GM18907 (cell line): ENCODE results near the gene CEMIP2.
"Not testable (repeated sequence)": the region's sequence is repeated elsewhere in the genome, so short reads cannot be mapped to it uniquely, and the experiment has no call there.

Experiments
- ATAC-seq: cut with Tn5 transposase; IDR thresholded peaks from one replicate; pipeline ENCODE4 v1.9.1; 2021; ENCODE audit warnings: mild to moderate bottlenecking, moderate library complexity; ENCODE audit not compliant: unreplicated experiment

The CEMIP2 gene

GRCh38 chr9:71681708-71682272 lies 86.5 kb downstream of the CEMIP2 start:
- no peak for ATAC-seq

- peak; percentile 50 for ATAC-seq
Measured at GRCh38 chr9:71681104-71681707, 87.1 kb downstream of the CEMIP2 start.

- peak; percentile 54 for ATAC-seq
Measured at GRCh38 chr9:71680189-71680980, 87.9 kb downstream of the CEMIP2 start.

- no peak for ATAC-seq
Measured at GRCh38 chr9:71678999-71679398, 89.3 kb downstream of the CEMIP2 start.

GRCh38 chr9:71677209-71677608 lies 91.1 kb downstream of the CEMIP2 start:
- ATAC-seq = no peak

- no peak for ATAC-seq
Measured at GRCh38 chr9:71676460-71676859, 91.9 kb downstream of the CEMIP2 start.

GRCh38 chr9:71675857-71676165 lies 92.5 kb downstream of the CEMIP2 start:
- no peak for ATAC-seq

- no peak for ATAC-seq
Measured at GRCh38 chr9:71675105-71675856, 93.0 kb downstream of the CEMIP2 start.

GRCh38 chr9:71672573-71672972 lies 95.7 kb downstream of the CEMIP2 start:
- no peak for ATAC-seq

- no peak for ATAC-seq
Measured at GRCh38 chr9:71671289-71671688, 97.0 kb downstream of the CEMIP2 start.

GRCh38 chr9:71670121-71670520 lies 98.2 kb downstream of the CEMIP2 start:
- no peak for ATAC-seq

GRCh38 chr9:71669284-71669995 lies 98.9 kb downstream of the CEMIP2 start:
- no peak for ATAC-seq

GRCh38 chr9:71668717-71669116 lies 99.6 kb downstream of the CEMIP2 start:
- ATAC-seq = no peak

- ATAC-seq = no peak
Measured at GRCh38 chr9:71665247-71665646, 103.1 kb downstream of the CEMIP2 start.

- ATAC-seq = no peak
Measured at GRCh38 chr9:71664566-71664965, 103.7 kb downstream of the CEMIP2 start.

GRCh38 chr9:71663931-71664459 lies 104.3 kb downstream of the CEMIP2 start:
- ATAC-seq = no peak

- no peak for ATAC-seq
Measured at GRCh38 chr9:71663216-71663615, 105.1 kb downstream of the CEMIP2 start.

GRCh38 chr9:71662082-71662481 lies 106.2 kb downstream of the CEMIP2 start:
- no peak for ATAC-seq

- ATAC-seq = not testable (repeated sequence)
Measured at GRCh38 chr9:71657276-71657675, 111.0 kb downstream of the CEMIP2 start.

GRCh38 chr9:71656496-71656895 lies 111.8 kb downstream of the CEMIP2 start:
- ATAC-seq = no peak

- ATAC-seq = no peak
Measured at GRCh38 chr9:71655778-71656177, 112.5 kb downstream of the CEMIP2 start.
